ENCODE results near the gene TDG.
"Not testable (repeated sequence)": the region's sequence is repeated elsewhere in the genome, so short reads cannot be mapped to it uniquely, and the experiment has no call there.

The TDG gene

GRCh38 chr12:104023710-104024109 lies 58.0 kb downstream of the TDG start:
- no peak for DNase-seq

GRCh38 chr12:104024348-104024747 lies 58.7 kb downstream of the TDG start:
- no peak for DNase-seq

GRCh38 chr12:104025771-104026170 lies 60.1 kb downstream of the TDG start:
- DNase-seq = no peak

- no peak for DNase-seq
Observed at GRCh38 chr12:104026841-104027599, 61.3 kb downstream of the TDG start.

- DNase-seq = not testable (repeated sequence)
Observed at GRCh38 chr12:104030596-104030995, 64.9 kb downstream of the TDG start.

- not testable (repeated sequence) for DNase-seq
Observed at GRCh38 chr12:104036143-104036542, 70.5 kb downstream of the TDG start.
